WERI-Rb-1 (cell line): ENCODE measurements around the gene PPARA.

Source experiments
- DNase-seq: peaks from one replicate; pipeline ENCODE4 v3.0.0-alpha.2; 2020
- H3K27ac ChIP-seq: fragments of 250-450 bp; sonication (Bioruptor Pico); 2 replicates; pipeline ENCODE4 v1.5.1; 2020; ENCODE audit warnings: mild to moderate bottlenecking, moderate library complexity
- H3K27me3 ChIP-seq: fragments of 250-450 bp; sonication (Bioruptor Pico); 2 replicates; pipeline ENCODE4 v1.5.1; 2021; ENCODE audit warnings: mild to moderate bottlenecking, low read depth, moderate library complexity; ENCODE audit not compliant: insufficient read depth, severe bottlenecking
- H3K36me3 ChIP-seq: fragments of 250-450 bp; sonication (Bioruptor Pico); 2 replicates; pipeline ENCODE4 v1.5.1; 2020; ENCODE audit warnings: mild to moderate bottlenecking, moderate library complexity
- H3K4me3 ChIP-seq: 2 replicates; pipeline ENCODE4 v1.5.1; 2011; ENCODE audit warnings: low read depth, mild to moderate bottlenecking, control low read depth, low read length
- H3K9me3 ChIP-seq: fragments of 250-450 bp; sonication (Bioruptor Pico); 2 replicates; pipeline ENCODE4 v1.5.1; 2021; ENCODE audit warnings: mild to moderate bottlenecking, moderate library complexity; ENCODE audit not compliant: severe bottlenecking
- TF ChIP-seq, protein P1 (sequence below): IDR thresholded peaks from 2 replicates; pipeline ENCODE4 v1.5.1; 2011; ENCODE audit warnings: low read depth, mild to moderate bottlenecking, control low read depth, inconsistent platforms, low read length

The PPARA gene

GRCh38 chr22:46280999-46281623, 130.8 kb downstream of the PPARA start:
- no peak for DNase-seq
- Histone ChIP-seq H3K4me3 (no peak overlapping the region), H3K27me3 (no peaks in the 10 kb centered on the region), H3K27ac (no peak overlapping the region), H3K36me3 (peaks cover 56% of the 10 kb centered on the region), H3K9me3 (no peaks in the 10 kb centered on the region)
- TF ChIP-seq, protein P1, sequence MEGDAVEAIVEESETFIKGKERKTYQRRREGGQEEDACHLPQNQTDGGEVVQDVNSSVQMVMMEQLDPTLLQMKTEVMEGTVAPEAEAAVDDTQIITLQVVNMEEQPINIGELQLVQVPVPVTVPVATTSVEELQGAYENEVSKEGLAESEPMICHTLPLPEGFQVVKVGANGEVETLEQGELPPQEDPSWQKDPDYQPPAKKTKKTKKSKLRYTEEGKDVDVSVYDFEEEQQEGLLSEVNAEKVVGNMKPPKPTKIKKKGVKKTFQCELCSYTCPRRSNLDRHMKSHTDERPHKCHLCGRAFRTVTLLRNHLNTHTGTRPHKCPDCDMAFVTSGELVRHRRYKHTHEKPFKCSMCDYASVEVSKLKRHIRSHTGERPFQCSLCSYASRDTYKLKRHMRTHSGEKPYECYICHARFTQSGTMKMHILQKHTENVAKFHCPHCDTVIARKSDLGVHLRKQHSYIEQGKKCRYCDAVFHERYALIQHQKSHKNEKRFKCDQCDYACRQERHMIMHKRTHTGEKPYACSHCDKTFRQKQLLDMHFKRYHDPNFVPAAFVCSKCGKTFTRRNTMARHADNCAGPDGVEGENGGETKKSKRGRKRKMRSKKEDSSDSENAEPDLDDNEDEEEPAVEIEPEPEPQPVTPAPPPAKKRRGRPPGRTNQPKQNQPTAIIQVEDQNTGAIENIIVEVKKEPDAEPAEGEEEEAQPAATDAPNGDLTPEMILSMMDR: no peak

GRCh38 chr22:46281866-46282678, 131.7 kb downstream of the PPARA start:
- Histone ChIP-seq H3K36me3 (peaks cover 51% of the 10 kb centered on the region), H3K27ac (no peak overlapping the region)
- TF ChIP-seq, protein P1: no peak

GRCh38 chr22:46286006-46286405, 135.7 kb downstream of the PPARA start:
- Histone ChIP-seq H3K36me3 (peaks cover 23% of the 10 kb centered on the region), H3K9me3 (no peaks in the 10 kb centered on the region), H3K27ac (no peak overlapping the region), H3K27me3 (no peaks in the 10 kb centered on the region), H3K4me3 (no peak overlapping the region)
- no peak for DNase-seq
- TF ChIP-seq, protein P1: no peak

More at GRCh38 chr22:46281866-46282678, 131.7 kb downstream of the PPARA start:
- no peaks in the 10 kb centered on the region for H3K27me3 ChIP-seq
- H3K4me3 ChIP-seq: no peak overlapping the region
- no peaks in the 10 kb centered on the region for H3K9me3 ChIP-seq
- no peak for DNase-seq

GRCh38 chr22:46286941-46287872, 136.9 kb downstream of the PPARA start:
- no peak overlapping the region for H3K4me3 ChIP-seq
- H3K27ac ChIP-seq: no peak overlapping the region
- no peaks in the 10 kb centered on the region for H3K9me3 ChIP-seq
- TF ChIP-seq, protein P1: no peak
- DNase-seq: no peak
- H3K27me3 ChIP-seq: no peaks in the 10 kb centered on the region
- H3K36me3 ChIP-seq: peaks cover 22% of the 10 kb centered on the region

- Histone ChIP-seq H3K4me3 (no peak overlapping the region), H3K27ac (no peak overlapping the region), H3K27me3 (no peaks in the 10 kb centered on the region), H3K9me3 (no peaks in the 10 kb centered on the region), H3K36me3 (peaks cover 22% of the 10 kb centered on the region)
- TF ChIP-seq, protein P1: no peak
- no peak for DNase-seq
Measured at GRCh38 chr22:46287873-46288751, 137.8 kb downstream of the PPARA start.
